ENCODE results near the gene RNF113A.
A peak's percentile ranks its signal among the peaks of the same experiment; 100 is the strongest.

Gene RNF113A

GRCh38 chrX:119880552-119881437 is 9.3 kb upstream of the RNF113A start:
- peak; percentile 40 for DNase-seq
- Histone ChIP-seq H3K9me3 (ENCODE audit: severe bottlenecking) (no peaks in the 10 kb centered on the region), H3K36me3 (no peaks in the 10 kb centered on the region), H3K4me3 (ENCODE audit: low read depth, low read length) (no peak overlapping the region), H3K27me3 (ENCODE audit: insufficient read depth, low read depth, severe bottlenecking) (no peaks in the 10 kb centered on the region), H3K27ac (no peak overlapping the region)
- TF ChIP-seq CTCF (IDR thresholded peaks at IDR 0.05; ENCODE audit: low read depth, low read length): peak; percentile 81

GRCh38 chrX:119880076-119880475 is 8.5 kb upstream of the RNF113A start:
- Histone ChIP-seq H3K27me3 (ENCODE audit: insufficient read depth, low read depth, severe bottlenecking) (no peaks in the 10 kb centered on the region), H3K9me3 (ENCODE audit: severe bottlenecking) (no peaks in the 10 kb centered on the region), H3K4me3 (ENCODE audit: low read depth, low read length) (no peak overlapping the region), H3K27ac (no peak overlapping the region), H3K36me3 (no peaks in the 10 kb centered on the region)
- no peak for DNase-seq
- no peak for TF ChIP-seq CTCF (IDR thresholded peaks at IDR 0.05; ENCODE audit: low read depth, low read length)

GRCh38 chrX:119878740-119879139 is 7.2 kb upstream of the RNF113A start:
- no peak overlapping the region for H3K27ac ChIP-seq
- DNase-seq: no peak
- no peak overlapping the region for H3K4me3 ChIP-seq (ENCODE audit: low read depth, low read length)
- TF ChIP-seq CTCF (IDR thresholded peaks at IDR 0.05; ENCODE audit: low read depth, low read length): no peak
- no peaks in the 10 kb centered on the region for H3K27me3 ChIP-seq (ENCODE audit: insufficient read depth, low read depth, severe bottlenecking)
- H3K9me3 ChIP-seq (ENCODE audit: severe bottlenecking): no peaks in the 10 kb centered on the region
- H3K36me3 ChIP-seq: 0 out of 2 replicates have a peak, but pooled peaks cover 3% of the 10 kb centered on the region

- H3K27me3 ChIP-seq (ENCODE audit: insufficient read depth, low read depth, severe bottlenecking): peaks cover 2% of the 10 kb centered on the region
- 0 out of 2 replicates have a peak, but pooled peaks cover 3% of the 10 kb centered on the region for H3K36me3 ChIP-seq
- no peak for TF ChIP-seq CTCF (IDR thresholded peaks at IDR 0.05; ENCODE audit: low read depth, low read length)
- peak overlapping the region; percentile 70 for H3K4me3 ChIP-seq (ENCODE audit: low read depth, low read length)
- H3K9me3 ChIP-seq (ENCODE audit: severe bottlenecking): no peaks in the 10 kb centered on the region
- H3K27ac ChIP-seq: peak overlapping the region; percentile 85
- no peak for DNase-seq
Measured at GRCh38 chrX:119871245-119871598, 311 bp downstream of the RNF113A start.

GRCh38 chrX:119870626-119871131 is 854 bp downstream of the RNF113A start:
- peak overlapping the region; percentile 70 for H3K4me3 ChIP-seq (ENCODE audit: low read depth, low read length)
- no peaks in the 10 kb centered on the region for H3K9me3 ChIP-seq (ENCODE audit: severe bottlenecking)
- DNase-seq: no peak
- H3K27me3 ChIP-seq (ENCODE audit: insufficient read depth, low read depth, severe bottlenecking): peaks cover 2% of the 10 kb centered on the region
- TF ChIP-seq CTCF (IDR thresholded peaks at IDR 0.05; ENCODE audit: low read depth, low read length): no peak
- H3K36me3 ChIP-seq: 0 out of 2 replicates have a peak, but pooled peaks cover 3% of the 10 kb centered on the region
- H3K27ac ChIP-seq: peak overlapping the region; percentile 85

Data from WERI-Rb-1 (cell line).